8988T (cell line): ENCODE results near the gene PLAAT2.

Experiments used
- DNase-seq: peaks from one replicate; pipeline ENCODE4 v3.0.0; 2011

Gene PLAAT2

GRCh38 chr11:63512816-63513215 is 50.4 kb downstream of the PLAAT2 start:
- DNase-seq = no peak

DNA sequence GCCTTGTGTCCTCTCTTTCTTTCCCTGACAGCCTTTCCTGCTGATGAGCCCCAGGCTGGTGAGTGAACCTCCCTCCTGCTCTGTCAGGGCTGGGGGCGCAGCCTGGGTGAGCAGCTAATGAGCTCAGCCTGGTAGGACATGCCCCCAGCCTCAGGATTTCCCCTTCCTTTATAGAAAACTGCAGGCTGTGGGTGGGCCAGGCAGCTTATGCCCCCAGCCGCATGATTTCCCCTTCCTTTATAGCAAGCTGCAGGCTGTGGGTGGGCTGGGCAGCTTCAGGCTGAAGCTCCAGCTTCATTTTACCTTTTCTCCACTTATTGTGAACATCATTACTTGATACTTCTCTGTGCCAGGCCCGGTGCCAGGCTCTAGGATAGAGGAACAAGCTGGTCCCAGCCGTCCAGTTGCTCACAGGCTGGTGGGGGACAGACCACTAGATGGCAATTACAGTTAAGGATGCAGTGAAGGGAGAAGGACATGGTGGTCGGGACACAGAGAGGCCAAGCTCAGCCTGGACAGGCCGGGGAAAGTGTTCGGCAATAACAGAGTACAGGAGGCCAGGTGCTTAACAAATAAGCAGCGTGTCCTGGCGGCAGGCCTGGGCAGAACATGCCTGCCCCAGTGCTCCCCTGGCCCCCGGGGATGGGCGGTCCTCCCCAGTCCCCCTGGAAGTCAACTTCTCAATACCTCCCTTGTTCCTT is 52.0 kb downstream of the PLAAT2 start:
- no peak for DNase-seq

DNA sequence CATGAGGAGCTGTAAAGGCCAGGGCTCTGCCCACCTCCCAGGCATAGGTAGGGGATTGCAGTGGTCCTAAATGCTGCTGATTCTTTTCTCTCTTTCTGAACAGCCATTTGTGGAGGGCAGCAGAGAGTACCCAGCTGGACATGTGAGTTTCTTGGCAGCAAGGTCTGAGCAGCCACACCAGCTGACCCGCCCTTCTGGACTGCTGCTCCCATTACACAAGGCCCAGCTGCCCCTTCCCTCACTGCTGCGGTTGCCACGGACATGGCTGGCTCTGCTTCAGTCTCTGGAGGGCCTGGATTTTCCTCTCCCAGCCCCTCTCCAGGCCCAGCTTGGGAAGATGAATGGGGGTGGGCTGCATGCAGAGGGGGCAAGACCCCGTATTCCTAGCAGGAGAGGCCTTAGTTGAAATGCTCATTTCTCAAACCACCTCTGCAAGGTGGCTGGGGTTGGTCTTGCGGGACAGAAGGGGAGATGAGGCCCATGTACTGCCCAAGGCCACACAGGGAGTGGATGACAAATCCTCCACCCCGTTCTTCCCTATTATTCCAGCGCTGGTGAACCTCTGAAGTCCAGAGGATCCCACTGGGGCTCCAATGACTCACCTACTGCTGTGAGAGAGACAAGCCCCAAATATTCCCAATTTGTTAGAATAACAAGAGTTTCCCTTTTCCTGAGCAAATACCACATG is 52.7 kb downstream of the PLAAT2 start:
- DNase-seq = no peak

GRCh38 chr11:63508745-63509144 is 54.4 kb downstream of the PLAAT2 start:
- no peak for DNase-seq

- DNase-seq = peak; percentile 80
These were observed 55.2 kb downstream of the PLAAT2 start for GRCh38 chr11:63508009-63508408.

DNA sequence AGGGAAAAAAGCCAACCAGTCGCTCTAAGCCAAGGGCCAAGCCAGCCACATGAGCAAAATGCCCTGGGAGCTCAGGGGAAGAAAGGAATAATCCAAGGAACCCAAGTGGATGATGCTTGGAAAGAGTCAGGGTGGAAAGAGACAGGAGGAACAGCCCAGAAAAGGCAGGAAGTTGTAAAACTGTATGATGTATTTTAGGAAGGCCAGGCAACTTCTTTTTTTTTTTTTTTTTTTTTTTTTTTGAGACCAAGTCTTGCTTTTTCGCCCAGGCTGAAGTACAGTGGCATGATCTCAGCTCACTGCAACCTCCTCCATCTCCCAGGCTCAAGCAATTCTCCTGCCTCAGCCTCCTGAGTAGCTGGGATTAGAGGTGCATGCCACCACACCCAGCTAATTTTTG is 55.7 kb downstream of the PLAAT2 start:
- no peak for DNase-seq

- DNase-seq = no peak
These were observed 56.3 kb downstream of the PLAAT2 start for GRCh38 chr11:63506876-63507275.

GRCh38 chr11:63505857-63506528 is 57.2 kb downstream of the PLAAT2 start, which contains the start of gene LGALS12:
TSS of gene LGALS12 (plus strand) at chr11:63506084. CDS start at chr11:63506459, 375 bp downstream.
- DNase-seq = no peak

GRCh38 chr11:63504933-63505586 is 58.1 kb downstream of the PLAAT2 start:
- no peak for DNase-seq

- DNase-seq = no peak
These were observed 59.1 kb downstream of the PLAAT2 start for GRCh38 chr11:63504054-63504453.

- DNase-seq = no peak
These were observed 59.7 kb downstream of the PLAAT2 start for GRCh38 chr11:63503492-63503891.
